ENCODE results near the gene TTC32.
A peak's percentile ranks its signal among the peaks of the same experiment; 100 is the strongest.

The TTC32 gene

GRCh38 chr2:19871836-19872235 lies 29.9 kb downstream of the TTC32 start:
- peak overlapping the region; percentile 23 for H3K27ac Mint-ChIP-seq
- DNase-seq (ENCODE audit: low spot score in 2 of 2) (no peak), ATAC-seq (no peak)
- H3K4me3 Mint-ChIP-seq = no peak overlapping the region
- peaks cover 23% of the 10 kb centered on the region for H3K4me1 Mint-ChIP-seq
- H3K9me3 Mint-ChIP-seq = no peaks in the 10 kb centered on the region
- H3K36me3 Mint-ChIP-seq = peaks cover 5% of the 10 kb centered on the region

GRCh38 chr2:19870792-19871191 lies 31.0 kb downstream of the TTC32 start:
- no peak for DNase-seq (ENCODE audit: low spot score in 2 of 2)
- no peaks in the 10 kb centered on the region for H3K9me3 Mint-ChIP-seq
- peaks cover 5% of the 10 kb centered on the region for H3K36me3 Mint-ChIP-seq
- ATAC-seq = no peak
- no peak overlapping the region for H3K27ac Mint-ChIP-seq
- no peak overlapping the region for H3K4me3 Mint-ChIP-seq
- peaks cover 23% of the 10 kb centered on the region for H3K4me1 Mint-ChIP-seq

- peak overlapping the region; percentile 97 for H3K27ac Mint-ChIP-seq
- no peaks in the 10 kb centered on the region for H3K9me3 Mint-ChIP-seq
- peaks cover 5% of the 10 kb centered on the region for H3K36me3 Mint-ChIP-seq
- H3K4me1 Mint-ChIP-seq = peaks cover 23% of the 10 kb centered on the region
- ATAC-seq (peak; percentile 92), DNase-seq (ENCODE audit: low spot score in 2 of 2) (peak; percentile 30 to 75)
- peak overlapping the region; percentile 89 for H3K4me3 Mint-ChIP-seq
These were observed 32.8 kb downstream of the TTC32 start for GRCh38 chr2:19868701-19869580.

- H3K36me3 Mint-ChIP-seq = peaks cover 5% of the 10 kb centered on the region
- peak overlapping the region; percentile 89 for H3K4me3 Mint-ChIP-seq
- DNase-seq (ENCODE audit: low spot score in 2 of 2) = no peak
- no peak for ATAC-seq
- no peaks in the 10 kb centered on the region for H3K9me3 Mint-ChIP-seq
- H3K27ac Mint-ChIP-seq = peak overlapping the region; percentile 97
- H3K4me1 Mint-ChIP-seq = peaks cover 23% of the 10 kb centered on the region
These were observed 33.6 kb downstream of the TTC32 start for GRCh38 chr2:19868224-19868623.

- Mint-ChIP-seq H3K27ac (no peak overlapping the region), H3K9me3 (no peaks in the 10 kb centered on the region), H3K4me3 (no peak overlapping the region), H3K36me3 (peaks cover 5% of the 10 kb centered on the region), H3K4me1 (peaks cover 17% of the 10 kb centered on the region)
- DNase-seq (ENCODE audit: low spot score in 2 of 2) = no peak
- ATAC-seq = no peak
These were observed 35.0 kb downstream of the TTC32 start for GRCh38 chr2:19866771-19867170.

- Mint-ChIP-seq H3K4me3 (no peak overlapping the region), H3K27ac (peak overlapping the region; percentile 67)
These were observed 36.6 kb downstream of the TTC32 start for GRCh38 chr2:19865151-19865550.

GRCh38 chr2:19864381-19864780 lies 37.4 kb downstream of the TTC32 start:
- no peaks in the 10 kb centered on the region for H3K9me3 Mint-ChIP-seq
- peaks cover 8% of the 10 kb centered on the region for H3K4me1 Mint-ChIP-seq
- DNase-seq (ENCODE audit: low spot score in 2 of 2) (no peak), ATAC-seq (no peak)
- H3K4me3 Mint-ChIP-seq = no peak overlapping the region
- no peaks in the 10 kb centered on the region for H3K36me3 Mint-ChIP-seq
- peak overlapping the region; percentile 67 for H3K27ac Mint-ChIP-seq

More at GRCh38 chr2:19865151-19865550, 36.6 kb downstream of the TTC32 start:
- Mint-ChIP-seq H3K9me3 (no peaks in the 10 kb centered on the region), H3K4me1 (peaks cover 16% of the 10 kb centered on the region), H3K36me3 (no peaks in the 10 kb centered on the region)
- ATAC-seq (no peak), DNase-seq (ENCODE audit: low spot score in 2 of 2) (no peak)

GRCh38 chr2:19863303-19864041 lies 38.3 kb downstream of the TTC32 start:
- Mint-ChIP-seq H3K27ac (peak overlapping the region; percentile 68), H3K4me3 (no peak overlapping the region), H3K9me3 (no peaks in the 10 kb centered on the region), H3K4me1 (no peaks in the 10 kb centered on the region), H3K36me3 (no peaks in the 10 kb centered on the region)
- DNase-seq (ENCODE audit: low spot score in 2 of 2) (peak; percentile 70 to 83), ATAC-seq (peak; percentile 80)

- ATAC-seq (no peak), DNase-seq (ENCODE audit: low spot score in 2 of 2) (no peak)
- no peak overlapping the region for H3K27ac Mint-ChIP-seq
- no peaks in the 10 kb centered on the region for H3K9me3 Mint-ChIP-seq
- H3K4me1 Mint-ChIP-seq = no peaks in the 10 kb centered on the region
- H3K4me3 Mint-ChIP-seq = no peak overlapping the region
- H3K36me3 Mint-ChIP-seq = no peaks in the 10 kb centered on the region
These were observed 40.0 kb downstream of the TTC32 start for GRCh38 chr2:19861813-19862212.

GRCh38 chr2:19860022-19860421 lies 41.8 kb downstream of the TTC32 start:
- Mint-ChIP-seq H3K9me3 (no peaks in the 10 kb centered on the region), H3K36me3 (no peaks in the 10 kb centered on the region), H3K4me1 (no peaks in the 10 kb centered on the region), H3K27ac (no peak overlapping the region), H3K4me3 (no peak overlapping the region)
- no peak for ATAC-seq
- no peak for DNase-seq (ENCODE audit: low spot score in 2 of 2)

- H3K4me1 Mint-ChIP-seq = no peaks in the 10 kb centered on the region
- no peak for ATAC-seq
These were observed 42.2 kb downstream of the TTC32 start for GRCh38 chr2:19859565-19859964.

GRCh38 chr2:19857806-19858205 lies 44.0 kb downstream of the TTC32 start:
- H3K27ac Mint-ChIP-seq = no peak overlapping the region

More at GRCh38 chr2:19859565-19859964, 42.2 kb downstream of the TTC32 start:
- Mint-ChIP-seq H3K9me3 (no peaks in the 10 kb centered on the region), H3K4me3 (no peak overlapping the region), H3K36me3 (no peaks in the 10 kb centered on the region), H3K27ac (no peak overlapping the region)
- DNase-seq (ENCODE audit: low spot score in 2 of 2) = no peak

GRCh38 chr2:19857100-19857499 lies 44.7 kb downstream of the TTC32 start:
- ATAC-seq = no peak
- H3K9me3 Mint-ChIP-seq = no peaks in the 10 kb centered on the region
- H3K4me3 Mint-ChIP-seq = no peak overlapping the region
- no peak for DNase-seq (ENCODE audit: low spot score in 2 of 2)
- H3K27ac Mint-ChIP-seq = no peak overlapping the region
- no peaks in the 10 kb centered on the region for H3K36me3 Mint-ChIP-seq
- no peaks in the 10 kb centered on the region for H3K4me1 Mint-ChIP-seq

More at GRCh38 chr2:19857806-19858205, 44.0 kb downstream of the TTC32 start:
- no peak for DNase-seq (ENCODE audit: low spot score in 2 of 2)
- H3K36me3 Mint-ChIP-seq = no peaks in the 10 kb centered on the region
- ATAC-seq = no peak
- H3K4me3 Mint-ChIP-seq = no peak overlapping the region
- H3K9me3 Mint-ChIP-seq = no peaks in the 10 kb centered on the region
- no peaks in the 10 kb centered on the region for H3K4me1 Mint-ChIP-seq

- no peaks in the 10 kb centered on the region for H3K9me3 Mint-ChIP-seq
- ATAC-seq = no peak
- no peak for DNase-seq (ENCODE audit: low spot score in 2 of 2)
- no peaks in the 10 kb centered on the region for H3K4me1 Mint-ChIP-seq
- no peaks in the 10 kb centered on the region for H3K36me3 Mint-ChIP-seq
- no peak overlapping the region for H3K4me3 Mint-ChIP-seq
- H3K27ac Mint-ChIP-seq = no peak overlapping the region
These were observed 46.0 kb downstream of the TTC32 start for GRCh38 chr2:19855542-19856431.
